OCI-LY7 (cell line): ENCODE measurements around the gene HNMT. TPM values are rescaled to one million over a fixed set of nuclear protein-coding genes. Genes with fewer than 3 reads are reported as not detected.

ENCODE experiments used
- BruUV-seq: library from RNA; stranded (reverse); fragments of 400-500 nt; replicated peaks from 2 replicates; lab custom pipeline; 2021; lab: Mats Ljungman, UMichigan
- CTCF ChIA-PET: fragments of 300-600 bp; sonication (Branson Sonifier 250); formaldehyde crosslinking; loops from one replicate; lab custom pipeline; 2022; ENCODE audit warnings: antibody characterized with exemption; ENCODE audit not compliant: unreplicated experiment; lab: Charles Lee
- POLR2A ChIA-PET: fragments of 300-600 bp; sonication (Branson Sonifier 250); formaldehyde crosslinking; loops from one replicate; lab custom pipeline; 2022; ENCODE audit warnings: antibody characterized with exemption; lab: Charles Lee
- DNase-seq: peaks from one replicate; pipeline ENCODE4 v3.0.0-alpha.2; 2015; ENCODE audit warnings: low spot score
- H2AFZ ChIP-seq: fragments of 200-600 bp; sonication (generic), shearing (Covaris generic); 2 replicates; pipeline ENCODE4 v1.6.1; 2014; ENCODE audit warnings: mild to moderate bottlenecking, antibody characterized with exemption, low read length, moderate library complexity
- H3K27ac ChIP-seq: fragments of 200-600 bp; sonication (generic); 2 replicates; pipeline ENCODE4 v1.5.1; 2014; ENCODE audit warnings: mixed run types, low read depth, mild to moderate bottlenecking, moderate library complexity, low read length, inconsistent platforms; ENCODE audit not compliant: poor library complexity, severe bottlenecking
- H3K36me3 ChIP-seq: fragments of 200-600 bp; sonication (generic); 2 replicates; pipeline ENCODE4 v1.6.1; 2014; ENCODE audit warnings: mild to moderate bottlenecking, antibody characterized with exemption, low read length, moderate library complexity, mixed read lengths; ENCODE audit not compliant: insufficient read depth
- H3K4me1 ChIP-seq: fragments of 200-600 bp; sonication (generic); 2 replicates; pipeline ENCODE4 v1.5.1; 2014; ENCODE audit warnings: mild to moderate bottlenecking, low read length; ENCODE audit not compliant: insufficient read depth, poor library complexity, severe bottlenecking
- H3K4me2 ChIP-seq: fragments of 200-600 bp; sonication (generic); 2 replicates; pipeline ENCODE4 v1.6.1; 2014; ENCODE audit warnings: mild to moderate bottlenecking, low read length
- H3K4me3 ChIP-seq: fragments of 200-600 bp; sonication (generic); 2 replicates; pipeline ENCODE4 v1.5.1; 2014; ENCODE audit warnings: mild to moderate bottlenecking, low read depth, low read length; ENCODE audit not compliant: poor library complexity, severe bottlenecking
- H3K79me2 ChIP-seq: fragments of 200-600 bp; sonication (generic); 2 replicates; pipeline ENCODE4 v1.6.1; 2016; ENCODE audit warnings: low read depth, mild to moderate bottlenecking, low read length, moderate library complexity, mixed read lengths; ENCODE audit not compliant: insufficient read depth
- H3K9me2 ChIP-seq: fragments of 200-600 bp; sonication (generic); 2 replicates; pipeline ENCODE4 v1.6.1; 2016; ENCODE audit warnings: mild to moderate bottlenecking, low read length, mixed read lengths; ENCODE audit not compliant: insufficient read depth
- H3K9me3 ChIP-seq: fragments of 200-600 bp; sonication (generic); 2 replicates; pipeline ENCODE4 v1.6.1; 2014; ENCODE audit warnings: mild to moderate bottlenecking, mixed run types, low read length, mixed read lengths
- H4K20me1 ChIP-seq: fragments of 200-600 bp; sonication (generic); 2 replicates; pipeline ENCODE4 v1.6.1; 2014; ENCODE audit warnings: mild to moderate bottlenecking, antibody characterized with exemption, low read length, moderate library complexity, mixed read lengths; ENCODE audit not compliant: insufficient read depth
- CTCF ChIP-seq: fragments of 200-600 bp; sonication (generic); conservative IDR thresholded peaks from 2 replicates; pipeline ENCODE4 v1.5.1; 2014; ENCODE audit warnings: mild to moderate bottlenecking, antibody characterized with exemption, low read length, moderate library complexity, mixed read lengths
- EZH2phosphoT487 ChIP-seq: fragments of 200-600 bp; sonication (generic); IDR thresholded peaks from 2 replicates; pipeline ENCODE4 v1.6.1; 2018; ENCODE audit warnings: low read depth, borderline replicate concordance, mild to moderate bottlenecking, mixed run types, antibody characterized with exemption, low read length, moderate library complexity, mixed read lengths
- intact Hi-C: fragments of 100-400 bp; cut with micrococcal nuclease; formaldehyde crosslinking; loops from one replicate; pipeline ENCODE4 v1.10.0; 2022; ENCODE audit not compliant: unreplicated experiment
- total RNA-seq, 2 experiments: library from RNA; depleted of rRNA in 1 of 2; stranded (reverse); fragments of >200 nt in 1 of 2; shearing (Covaris generic) in 1 of 2; gene quantifications; 2 replicates each; pipeline ENCODE4 v1.2.3, GENCODE V29; 2014 to 2022

HNMT gene
- total RNA-seq, 2 experiments from 2014 or later = not detected

- no peak for DNase-seq
- Histone ChIP-seq H3K79me2 (no peaks in the 10 kb centered on the region), H3K4me1 (no peaks in the 10 kb centered on the region), H3K27ac (no peak overlapping the region), H3K4me2 (no peak overlapping the region), H3K9me3 (no peaks in the 10 kb centered on the region), H2AFZ (no peak overlapping the region), H4K20me1 (no peaks in the 10 kb centered on the region), H3K36me3 (no peaks in the 10 kb centered on the region), H3K9me2 (no peaks in the 10 kb centered on the region), H3K4me3 (no peak overlapping the region)
- no peak for TF ChIP-seq CTCF
- no peak for TF ChIP-seq EZH2phosphoT487
- ChIA-PET CTCF (no interaction called here), POLR2A (no interaction called here)
- BruUV-seq = no TSS peak
- intact Hi-C loops = no loop called here
Observed at GRCh38 chr2:137959166-137959565, 5.1 kb upstream of the HNMT start.

DNA sequence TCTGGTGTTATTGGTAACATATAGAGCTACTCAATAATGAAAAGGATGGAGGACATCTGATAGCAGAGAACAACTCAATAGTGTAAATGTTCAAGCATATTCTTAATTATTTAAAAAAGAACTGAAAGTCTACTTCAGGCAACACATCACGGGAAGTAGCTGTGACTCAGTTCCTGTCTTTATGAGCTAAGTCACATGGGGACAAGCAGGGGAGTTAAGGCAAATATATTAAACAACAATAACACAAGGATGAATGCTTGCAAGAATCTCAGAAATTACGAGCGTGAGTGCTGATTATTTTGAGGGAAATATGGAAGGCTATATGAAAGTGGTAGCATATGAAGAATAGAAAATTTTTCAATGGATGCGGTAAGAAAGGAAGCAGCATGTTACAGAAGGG is 4.0 kb upstream of the HNMT start:
- Histone ChIP-seq H4K20me1 (no peaks in the 10 kb centered on the region), H3K9me2 (no peaks in the 10 kb centered on the region), H3K4me2 (no peak overlapping the region), H3K4me3 (no peak overlapping the region), H3K9me3 (no peaks in the 10 kb centered on the region), H2AFZ (no peak overlapping the region), H3K4me1 (no peaks in the 10 kb centered on the region), H3K27ac (no peak overlapping the region), H3K79me2 (no peaks in the 10 kb centered on the region), H3K36me3 (no peaks in the 10 kb centered on the region)
- DNase-seq = no peak
- BruUV-seq = no TSS peak
- ChIA-PET CTCF (no interaction called here), POLR2A (interaction anchor here (0.6 kb wide), 1 partner anchor 657 kb away, joined by 3 read pairs; no protein-coding TSS in a partner anchor)
- TF ChIP-seq CTCF = no peak
- TF ChIP-seq EZH2phosphoT487 = no peak
- intact Hi-C loops = no loop called here

- no peak overlapping the region for H3K27ac ChIP-seq
- H3K4me2 ChIP-seq = no peak overlapping the region
- H3K36me3 ChIP-seq = no peaks in the 10 kb centered on the region
- H3K9me3 ChIP-seq = no peaks in the 10 kb centered on the region
- H3K9me2 ChIP-seq = no peaks in the 10 kb centered on the region
- DNase-seq = no peak
- TF ChIP-seq EZH2phosphoT487 = no peak
- TF ChIP-seq CTCF = no peak
- intact Hi-C loops = no loop called here
- H3K79me2 ChIP-seq = no peaks in the 10 kb centered on the region
- H2AFZ ChIP-seq = no peak overlapping the region
- H3K4me1 ChIP-seq = no peaks in the 10 kb centered on the region
- CTCF ChIA-PET = no interaction called here
- no peaks in the 10 kb centered on the region for H4K20me1 ChIP-seq
- H3K4me3 ChIP-seq = no peak overlapping the region
- POLR2A ChIA-PET = no interaction called here
- BruUV-seq = no TSS peak
Observed at GRCh38 chr2:137961602-137962001, 2.7 kb upstream of the HNMT start.
